ENCODE measurements around the gene RSPO1. TPM values are rescaled to one million over a fixed set of nuclear protein-coding genes. Genes with fewer than 3 reads are reported as not detected.
A peak's percentile ranks its signal among the peaks of the same experiment; 100 is the strongest.

RSPO1 gene
- total RNA-seq, 1 donor from 2014 or later: 4.3 TPM

- TF ChIP-seq CTCF (IDR thresholded peaks at IDR 0.05): no peak
- H3K27me3 ChIP-seq (ENCODE audit: low read depth): peaks cover 6% of the 10 kb centered on the region
- H3K4me3 ChIP-seq: no peak overlapping the region
- no peak overlapping the region for H3K27ac ChIP-seq
- no peaks in the 10 kb centered on the region for H3K9me3 ChIP-seq
- no peak for DNase-seq
- intact Hi-C loops (cut with DNase I): no loop called here
- H3K4me1 ChIP-seq: no peaks in the 10 kb centered on the region
- ATAC-seq: peak in 1 of 2 donors; percentile 23
- H3K36me3 ChIP-seq: no peaks in the 10 kb centered on the region
These were observed 15.5 kb upstream of the RSPO1 start for GRCh38 chr1:37650173-37650572.

GRCh38 chr1:37647281-37647680 lies 12.6 kb upstream of the RSPO1 start:
- Histone ChIP-seq H3K27me3 (ENCODE audit: low read depth) (peaks cover 6% of the 10 kb centered on the region), H3K4me1 (no peaks in the 10 kb centered on the region), H3K4me3 (no peak overlapping the region), H3K9me3 (no peaks in the 10 kb centered on the region), H3K36me3 (no peaks in the 10 kb centered on the region), H3K27ac (no peak overlapping the region)
- intact Hi-C loops (cut with DNase I): no loop called here
- ATAC-seq (no peak), DNase-seq (no peak)
- TF ChIP-seq CTCF (IDR thresholded peaks at IDR 0.05): no peak

GRCh38 chr1:37641059-37641458 lies 6.4 kb upstream of the RSPO1 start:
- no peaks in the 10 kb centered on the region for H3K4me1 ChIP-seq
- ATAC-seq: no peak
- no peak for TF ChIP-seq CTCF (IDR thresholded peaks at IDR 0.05)
- peaks cover 6% of the 10 kb centered on the region for H3K9me3 ChIP-seq
- no peak for DNase-seq
- H3K36me3 ChIP-seq: no peaks in the 10 kb centered on the region
- intact Hi-C loops (cut with DNase I): no loop called here
- peaks cover 7% of the 10 kb centered on the region for H3K27me3 ChIP-seq (ENCODE audit: low read depth)
- H3K27ac ChIP-seq: no peak overlapping the region
- H3K4me3 ChIP-seq: no peak overlapping the region

- intact Hi-C loops (cut with DNase I): no loop called here
- peaks cover 50% of the 10 kb centered on the region for H3K27me3 ChIP-seq (ENCODE audit: low read depth)
- ATAC-seq (no peak), DNase-seq (no peak)
- no peak overlapping the region for H3K4me3 ChIP-seq
- H3K9me3 ChIP-seq: no peaks in the 10 kb centered on the region
- no peaks in the 10 kb centered on the region for H3K36me3 ChIP-seq
- no peak for TF ChIP-seq CTCF (IDR thresholded peaks at IDR 0.05)
- no peak overlapping the region for H3K27ac ChIP-seq
- H3K4me1 ChIP-seq: peaks cover 12% of the 10 kb centered on the region
These were observed 1.7 kb upstream of the RSPO1 start for GRCh38 chr1:37636435-37636834.

GRCh38 chr1:37634992-37635902 lies 555 bp upstream of the RSPO1 start:
- Histone ChIP-seq H3K9me3 (no peaks in the 10 kb centered on the region), H3K4me1 (peaks cover 12% of the 10 kb centered on the region), H3K27ac (no peak overlapping the region), H3K27me3 (ENCODE audit: low read depth) (peaks cover 62% of the 10 kb centered on the region), H3K36me3 (no peaks in the 10 kb centered on the region), H3K4me3 (peak overlapping the region; percentile 50)
- intact Hi-C loops (cut with DNase I): no loop called here
- TF ChIP-seq CTCF (IDR thresholded peaks at IDR 0.05): no peak
- no peak for DNase-seq
- ATAC-seq: no peak

Measured in lower lobe of right lung (tissue), 2 donors.